Astrocyte (in vitro differentiated cells and primary cell): ENCODE data around the gene CBX8. TPM values are rescaled to one million over a fixed set of nuclear protein-coding genes. Genes with fewer than 3 reads are reported as not detected.

Source experiments
- DNase-seq: peaks from one replicate; pipeline ENCODE4 v3.0.0-alpha.2; 2010; ENCODE audit warnings: low read depth
- FAIRE-seq: peaks from 2 replicates; lab custom pipeline; 2011; peaks lifted over from hg19 to GRCh38; lab: Jason Lieb, UNC
- H2AFZ ChIP-seq: 2 replicates; pipeline ENCODE4 v1.6.0; 2012; ENCODE audit warnings: low read depth, low read length, inconsistent platforms
- H3K27ac ChIP-seq: 2 replicates; pipeline ENCODE4 v1.5.1; 2011; ENCODE audit warnings: low read depth, low read length, inconsistent platforms
- H3K27me3 ChIP-seq: 2 replicates; pipeline ENCODE4 v1.6.0; 2011; ENCODE audit warnings: low read length, inconsistent platforms; ENCODE audit not compliant: insufficient read depth
- H3K36me3 ChIP-seq: 2 replicates; pipeline ENCODE4 v1.5.1; 2011; ENCODE audit warnings: low read length, inconsistent platforms; ENCODE audit not compliant: insufficient read depth
- H3K4me1 ChIP-seq: 2 replicates; pipeline ENCODE4 v1.5.1; 2011; ENCODE audit warnings: low read length, inconsistent platforms; ENCODE audit not compliant: insufficient read depth
- H3K4me2 ChIP-seq: 2 replicates; pipeline ENCODE4 v1.6.0; 2012; ENCODE audit warnings: low read length, inconsistent platforms
- H3K4me3 ChIP-seq: 2 replicates; pipeline ENCODE4 v1.5.1; 2011; ENCODE audit warnings: low read depth, mild to moderate bottlenecking, low read length, inconsistent platforms; ENCODE audit not compliant: insufficient read depth
- H3K79me2 ChIP-seq: 2 replicates; pipeline ENCODE4 v1.6.0; 2012; ENCODE audit warnings: mild to moderate bottlenecking, low read length, inconsistent platforms; ENCODE audit not compliant: insufficient read depth
- H3K9ac ChIP-seq: 2 replicates; pipeline ENCODE4 v1.6.0; 2012; ENCODE audit warnings: mild to moderate bottlenecking, low read length, inconsistent platforms
- H3K9me3 ChIP-seq: 2 replicates; pipeline ENCODE4 v1.5.1; 2012; ENCODE audit warnings: low read depth, mild to moderate bottlenecking, low read length, inconsistent platforms; ENCODE audit not compliant: insufficient read depth
- H4K20me1 ChIP-seq: 2 replicates; pipeline ENCODE4 v1.6.0; 2012; ENCODE audit warnings: low read length, inconsistent platforms; ENCODE audit not compliant: insufficient read depth
- H3K27ac Mint-ChIP-seq: one replicate; pipeline ENCODE4 v1.8.0; 2021; ENCODE audit warnings: mild to moderate bottlenecking, mixed read lengths; ENCODE audit not compliant: unreplicated experiment
- H3K27me3 Mint-ChIP-seq: one replicate; pipeline ENCODE4 v1.8.0; 2021; ENCODE audit warnings: low read depth, mixed read lengths; ENCODE audit not compliant: unreplicated experiment
- H3K36me3 Mint-ChIP-seq: one replicate; pipeline ENCODE4 v1.8.0; 2021; ENCODE audit warnings: low read depth, mixed read lengths; ENCODE audit not compliant: unreplicated experiment
- H3K4me1 Mint-ChIP-seq: one replicate; pipeline ENCODE4 v1.8.0; 2021; ENCODE audit warnings: low read depth, mixed read lengths; ENCODE audit not compliant: unreplicated experiment
- H3K4me3 Mint-ChIP-seq: one replicate; pipeline ENCODE4 v1.8.0; 2021; ENCODE audit warnings: mild to moderate bottlenecking, moderate library complexity, mixed read lengths; ENCODE audit not compliant: unreplicated experiment
- H3K9me3 Mint-ChIP-seq: one replicate; pipeline ENCODE4 v1.8.0; 2021; ENCODE audit warnings: mild to moderate bottlenecking, mixed read lengths; ENCODE audit not compliant: unreplicated experiment
- CTCF ChIP-seq: IDR thresholded peaks from 2 replicates; pipeline ENCODE4 v1.5.1; 2011; ENCODE audit warnings: low read depth, mild to moderate bottlenecking, inconsistent platforms, low read length, moderate library complexity; ENCODE audit not compliant: insufficient read depth
- EZH2 ChIP-seq: IDR thresholded peaks from 2 replicates; pipeline ENCODE4 v1.6.1; 2012; ENCODE audit warnings: mild to moderate bottlenecking, low read length, inconsistent platforms; ENCODE audit not compliant: insufficient read depth
- total RNA-seq: library from RNA; stranded (reverse); gene quantifications from 2 replicates; pipeline ENCODE4 v1.2.1, GENCODE V29; 2021

Gene CBX8
- total RNA-seq, 1 donor from 2014 or later, result 3.4 TPM

- Histone ChIP-seq H3K9ac (peak overlapping the region; percentile 46), H3K79me2 (no peaks in the 10 kb centered on the region), H3K27me3 (peaks cover 35% of the 10 kb centered on the region), H3K36me3 (peaks cover 3% of the 10 kb centered on the region), H3K4me1 (peaks cover 12% of the 10 kb centered on the region), H4K20me1 (peaks cover 13% of the 10 kb centered on the region), H2AFZ (peak overlapping the region; percentile 41), H3K9me3 (no peaks in the 10 kb centered on the region), H3K27ac (no peak overlapping the region), H3K4me3 (peak overlapping the region; percentile 51), H3K4me2 (peak overlapping the region; percentile 90)
- peaks cover 4% of the 10 kb centered on the region for H3K4me1 Mint-ChIP-seq
- H3K27ac Mint-ChIP-seq, result no peak overlapping the region
- H3K27me3 Mint-ChIP-seq, result peaks cover 58% of the 10 kb centered on the region
- no peaks in the 10 kb centered on the region for H3K9me3 Mint-ChIP-seq
- TF ChIP-seq EZH2 (peak; percentile 59), CTCF (no peak)
- H3K36me3 Mint-ChIP-seq, result peaks cover 19% of the 10 kb centered on the region
- peak overlapping the region; percentile 87 for H3K4me3 Mint-ChIP-seq
- DNase-seq, result no peak
- FAIRE-seq, result no peak
Observed at GRCh38 chr17:79778504-79779083, 18.3 kb downstream of the CBX8 start.

GRCh38 chr17:79777894-79778503 lies 18.9 kb downstream of the CBX8 start, which contains the start of gene CBX2:
CBX2 (plus strand) TSS chr17:79778148; CDS start chr17:79778236, 88 bp downstream.
- H3K9me3 Mint-ChIP-seq, result no peaks in the 10 kb centered on the region
- H3K9ac ChIP-seq, result peak within 1 kb of the TSS; percentile 53
- DNase-seq (peak; percentile 32), FAIRE-seq (no peak)
- H3K4me1 ChIP-seq, result peaks cover 12% of the 10 kb centered on the region
- H3K36me3 ChIP-seq, result peaks cover 3% of the 10 kb centered on the region
- H3K79me2 ChIP-seq, result no peaks in the 10 kb centered on the region
- H3K4me3 ChIP-seq, result peak within 1 kb of the TSS; percentile 51
- TF ChIP-seq CTCF (no peak), EZH2 (no peak)
- no peak within 1 kb of the TSS for H3K27ac ChIP-seq
- H3K27me3 ChIP-seq, result peaks cover 39% of the 10 kb centered on the region
- peak within 1 kb of the TSS; percentile 90 for H3K4me2 ChIP-seq
- peaks cover 17% of the 10 kb centered on the region for H3K36me3 Mint-ChIP-seq
- H3K27me3 Mint-ChIP-seq, result peaks cover 64% of the 10 kb centered on the region
- no peak within 1 kb of the TSS for H3K27ac Mint-ChIP-seq
- H3K9me3 ChIP-seq, result no peaks in the 10 kb centered on the region
- peaks cover 13% of the 10 kb centered on the region for H4K20me1 ChIP-seq
- peak within 1 kb of the TSS; percentile 77 for H2AFZ ChIP-seq
- peaks cover 4% of the 10 kb centered on the region for H3K4me1 Mint-ChIP-seq
- peak within 1 kb of the TSS; percentile 87 for H3K4me3 Mint-ChIP-seq
